GM15510 (cell line): ENCODE results near the gene LYRM1.

Source experiments
- POLR2A ChIP-seq: IDR thresholded peaks from 3 replicates; pipeline ENCODE4 v1.6.1; 2011; ENCODE audit warnings: borderline replicate concordance; ENCODE audit not compliant: insufficient read length; ENCODE audit errors: extremely low read depth

Gene LYRM1

DNA sequence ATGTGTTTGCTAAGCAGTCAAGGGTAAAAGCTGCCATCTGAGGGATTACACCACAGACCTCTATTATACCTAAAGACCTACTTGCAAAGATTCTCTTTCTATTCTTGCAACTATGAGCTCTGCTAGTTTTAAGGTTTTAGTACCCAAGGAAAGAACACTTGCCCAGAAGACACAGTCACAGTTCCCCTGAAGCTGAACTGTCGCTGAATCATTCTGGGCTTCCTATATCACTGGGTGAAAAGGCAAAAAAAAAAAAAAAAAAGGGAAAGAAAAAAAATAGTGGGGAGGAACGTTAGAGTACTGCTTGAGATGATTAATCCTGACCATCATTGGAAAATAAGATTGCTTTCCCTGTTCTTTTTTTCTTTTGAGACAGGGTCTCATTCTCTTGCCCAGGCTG is 37.9 kb downstream of the LYRM1 start:
- TF ChIP-seq POLR2A, result no peak

- no peak for TF ChIP-seq POLR2A
Measured at GRCh38 chr16:20939611-20940010, 39.0 kb downstream of the LYRM1 start.

DNA sequence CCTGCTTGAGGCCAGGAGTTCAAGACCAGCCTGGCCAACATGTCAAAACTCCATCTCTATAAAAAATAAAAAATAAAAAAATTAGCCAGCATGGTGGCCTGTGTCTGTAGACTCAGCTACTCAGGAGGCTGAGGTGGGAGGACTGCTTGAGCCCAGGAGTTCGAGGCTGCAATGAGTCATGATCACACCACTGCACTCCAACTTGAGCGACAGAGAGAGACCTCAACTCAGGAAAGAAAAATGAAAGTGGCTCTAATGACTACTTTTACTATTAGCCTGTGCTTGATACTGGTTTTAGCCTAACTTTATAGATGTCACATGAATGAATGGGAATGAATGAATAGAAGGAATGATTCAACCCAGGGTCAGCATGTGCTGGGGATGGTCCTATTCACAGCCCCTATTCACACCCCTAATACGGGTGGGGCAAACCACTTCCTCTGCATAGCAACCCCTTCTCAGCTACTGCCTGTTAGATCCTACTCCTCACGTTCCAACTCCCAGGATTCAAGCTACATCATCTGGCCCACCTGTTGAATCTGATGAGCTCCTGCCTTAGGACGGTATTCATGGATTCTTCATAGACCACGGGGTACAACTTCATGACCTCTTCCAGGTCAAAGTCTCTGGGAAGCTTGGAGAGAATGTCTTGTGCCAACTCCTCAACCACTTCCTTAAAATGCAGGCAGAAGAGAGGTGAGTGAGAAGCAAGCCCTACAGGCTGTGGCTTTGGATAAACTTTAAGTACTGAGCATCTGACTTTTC is 40.5 kb downstream of the LYRM1 start:
- TF ChIP-seq POLR2A, result no peak

DNA sequence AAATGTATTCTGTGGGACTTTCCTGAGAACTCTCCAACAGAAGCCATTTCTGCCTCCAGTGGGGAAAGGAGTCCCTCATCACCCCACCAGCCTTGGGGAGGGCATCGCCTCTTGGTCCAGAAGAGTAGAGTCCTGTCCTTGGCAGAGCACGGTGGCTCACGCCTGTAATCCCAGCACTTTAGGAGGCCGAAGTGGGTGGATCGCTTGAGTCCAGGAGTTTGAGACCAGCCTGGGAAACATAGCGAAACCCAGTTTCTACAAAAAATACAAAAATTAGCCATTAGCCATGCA is 41.0 kb downstream of the LYRM1 start:
- TF ChIP-seq POLR2A, result no peak

GRCh38 chr16:20942256-20942655 is 41.7 kb downstream of the LYRM1 start:
- TF ChIP-seq POLR2A, result no peak

DNA sequence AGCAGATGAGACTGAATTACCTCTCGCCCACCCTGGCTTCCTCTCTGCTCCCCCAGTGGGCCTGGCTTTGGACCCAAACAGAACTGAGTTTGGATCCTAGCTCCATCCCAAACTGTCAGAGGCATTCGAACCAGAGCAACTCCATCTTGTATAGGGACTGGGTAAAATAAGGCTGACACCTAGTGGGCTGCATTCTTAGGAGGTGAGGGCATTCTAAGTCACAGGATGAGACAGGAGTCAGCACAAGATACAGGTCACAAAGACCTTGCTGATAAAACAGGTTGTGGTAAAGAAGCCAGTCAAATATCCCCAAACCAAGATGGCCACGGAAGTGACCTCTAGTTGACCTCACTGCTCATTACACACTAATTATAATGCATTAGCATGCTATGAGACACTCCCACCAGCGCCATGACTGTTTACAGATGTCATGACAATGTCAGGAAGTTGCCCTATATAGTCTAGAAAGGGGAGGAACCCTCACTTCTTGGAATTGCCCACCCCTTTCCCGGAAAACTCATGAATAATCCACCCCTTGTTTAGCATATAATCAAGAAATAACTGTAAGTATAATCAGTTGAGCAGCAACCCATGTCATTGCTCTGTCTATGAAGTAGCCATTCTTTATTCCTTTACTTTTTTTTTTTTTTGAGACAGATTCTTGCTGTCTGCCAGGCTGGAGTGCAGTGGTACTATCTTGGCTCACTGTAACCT is 44.4 kb downstream of the LYRM1 start:
- TF ChIP-seq POLR2A, result no peak

DNA sequence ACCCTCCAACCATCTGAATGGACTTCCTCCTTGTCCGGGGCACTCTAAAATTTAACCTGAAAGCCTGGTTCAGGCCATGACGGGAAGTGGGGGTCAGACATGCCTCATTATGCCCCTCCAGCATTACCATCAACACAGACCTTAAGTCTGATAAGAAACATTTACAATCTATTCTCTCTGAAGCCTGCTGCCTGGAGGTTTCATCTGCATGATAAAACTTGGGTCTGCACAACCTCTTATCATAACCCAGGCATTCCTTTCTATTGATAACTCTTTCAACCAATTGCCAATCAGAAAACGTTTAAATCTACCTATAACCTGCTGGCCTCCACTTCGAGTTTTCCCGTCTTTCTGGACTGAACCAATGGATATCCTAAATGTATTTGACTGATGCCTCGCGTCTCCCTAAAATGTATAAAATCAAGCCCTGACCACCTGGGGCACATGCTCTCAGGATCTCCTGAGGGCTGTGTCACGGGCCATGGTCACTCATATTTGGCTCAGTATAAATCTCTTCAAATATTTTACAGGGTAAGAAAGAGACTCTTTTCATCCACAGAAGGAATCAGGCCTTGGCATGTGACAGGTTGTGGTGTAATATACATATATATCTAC is 45.6 kb downstream of the LYRM1 start:
- TF ChIP-seq POLR2A, result no peak

- TF ChIP-seq POLR2A, result no peak
Measured at GRCh38 chr16:20948444-20948843, 47.9 kb downstream of the LYRM1 start.

GRCh38 chr16:20949660-20950059 is 49.1 kb downstream of the LYRM1 start:
- TF ChIP-seq POLR2A, result no peak

DNA sequence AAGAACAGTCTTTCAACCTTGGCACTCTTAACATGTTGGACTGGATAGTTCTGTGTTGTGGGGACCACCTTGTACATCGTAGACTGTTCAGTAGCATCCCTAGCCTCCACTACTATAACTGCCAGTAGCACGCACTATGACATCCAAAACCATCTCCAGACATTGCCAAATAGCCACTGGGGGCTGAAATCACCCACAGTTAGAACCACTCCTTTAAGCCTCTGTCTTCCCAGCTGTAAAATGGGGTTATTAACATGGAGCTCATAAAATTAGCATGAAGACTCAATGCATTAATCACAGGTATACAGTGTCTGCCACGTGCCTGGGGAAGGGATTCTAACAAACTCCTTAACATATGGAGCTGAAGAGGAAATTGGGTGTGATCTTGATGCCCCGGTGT is 49.7 kb downstream of the LYRM1 start:
- TF ChIP-seq POLR2A, result no peak

- no peak for TF ChIP-seq POLR2A
Measured at GRCh38 chr16:20952139-20952920, 51.8 kb downstream of the LYRM1 start.

DNA sequence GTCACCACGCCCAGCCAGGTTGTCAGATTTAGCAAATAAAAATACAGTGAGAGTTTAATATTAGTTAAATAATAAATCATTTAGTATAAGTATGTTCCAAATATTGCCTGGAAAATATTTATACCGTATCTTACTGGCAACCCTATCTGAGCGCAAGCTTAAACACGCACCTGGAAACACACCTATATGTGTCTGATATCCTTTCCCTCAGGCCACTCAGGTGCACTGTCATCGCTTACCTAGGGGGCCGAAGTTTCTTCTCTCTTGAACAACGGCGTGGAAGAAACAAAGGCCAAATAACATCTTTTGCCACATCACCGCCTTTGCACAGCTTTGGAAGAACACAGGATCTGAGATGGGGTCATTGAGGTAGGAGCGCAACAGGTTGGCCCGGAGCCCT is 54.0 kb downstream of the LYRM1 start:
- no peak for TF ChIP-seq POLR2A

- TF ChIP-seq POLR2A, result no peak
Measured at GRCh38 chr16:20956319-20956718, 55.7 kb downstream of the LYRM1 start.

DNA sequence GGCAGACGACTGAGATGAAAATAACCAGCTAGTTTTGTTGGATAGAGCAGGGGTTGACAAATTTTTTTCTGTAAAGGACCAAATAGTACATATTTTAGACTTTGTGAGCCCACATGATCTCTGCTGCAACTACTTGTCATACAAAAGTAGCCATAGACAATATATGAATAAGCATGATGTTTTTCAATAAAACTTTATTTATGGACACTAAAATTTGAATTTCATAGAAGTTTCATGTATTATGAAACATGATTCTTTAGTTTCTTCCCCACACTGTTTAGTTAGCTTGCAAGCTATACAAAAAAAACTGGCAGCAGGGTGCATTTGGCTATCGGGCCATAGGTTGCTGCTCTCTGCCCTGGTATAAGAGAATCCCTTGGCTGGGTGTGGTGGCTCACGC is 56.6 kb downstream of the LYRM1 start:
- TF ChIP-seq POLR2A, result no peak

DNA sequence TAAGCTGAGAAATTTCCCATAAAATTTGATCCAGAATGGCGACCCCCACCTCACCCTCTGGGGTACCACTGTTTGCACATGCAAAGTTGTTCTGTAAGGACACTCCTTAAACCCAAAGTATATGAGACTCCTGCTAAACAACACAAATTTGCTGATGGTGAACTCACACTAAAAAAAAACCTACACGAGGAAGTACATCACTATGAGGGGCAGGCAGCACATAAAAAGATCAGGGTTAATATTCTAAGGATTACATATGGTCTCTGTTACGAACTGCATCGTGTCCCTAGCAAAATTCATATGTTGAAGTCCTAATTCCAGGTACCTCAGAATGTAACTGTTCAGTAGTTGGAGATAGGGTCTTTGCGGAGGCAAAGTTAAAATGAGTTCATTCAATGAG is 60.3 kb downstream of the LYRM1 start:
- TF ChIP-seq POLR2A, result no peak
